Osteoblast (primary cell): Measurements from ENCODE around the gene CCDC154. TPM values are rescaled to one million over a fixed set of nuclear protein-coding genes. Genes with fewer than 3 reads are reported as not detected.

Source experiments
- DNase-seq: peaks from one replicate; pipeline ENCODE4 v3.0.0; 2011; ENCODE audit warnings: low spot score, mixed read lengths; ENCODE audit not compliant: insufficient read length; ENCODE audit errors: missing footprints
- H2AFZ ChIP-seq: 2 replicates; pipeline ENCODE4 v1.6.0; 2011; ENCODE audit warnings: mild to moderate bottlenecking, low read length
- H3K27ac ChIP-seq: 2 replicates; pipeline ENCODE4 v1.5.1; 2011; ENCODE audit warnings: mild to moderate bottlenecking, low read depth, low read length, moderate library complexity
- H3K27me3 ChIP-seq: 2 replicates; pipeline ENCODE4 v1.6.0; 2012; ENCODE audit warnings: mild to moderate bottlenecking, control low read depth, inconsistent platforms, low read length, moderate library complexity; ENCODE audit not compliant: insufficient read depth
- H3K36me3 ChIP-seq: 2 replicates; pipeline ENCODE4 v1.5.1; 2011; ENCODE audit warnings: mild to moderate bottlenecking, low read length, control low read depth, moderate library complexity; ENCODE audit not compliant: insufficient read depth
- H3K4me1 ChIP-seq: 2 replicates; pipeline ENCODE4 v1.5.1; 2011; ENCODE audit warnings: mild to moderate bottlenecking, low read length, control low read depth, moderate library complexity; ENCODE audit not compliant: insufficient read depth
- H3K4me2 ChIP-seq: 2 replicates; pipeline ENCODE4 v1.6.0; 2011; ENCODE audit warnings: mild to moderate bottlenecking, low read length; ENCODE audit not compliant: insufficient read depth
- H3K4me3 ChIP-seq: fragments of 200-600 bp; sonication (generic); 3 replicates; pipeline ENCODE4 v1.5.1; 2012; ENCODE audit warnings: mild to moderate bottlenecking, low read length, inconsistent platforms; ENCODE audit not compliant: insufficient read depth
- H3K79me2 ChIP-seq: 2 replicates; pipeline ENCODE4 v1.6.0; 2012; ENCODE audit warnings: mild to moderate bottlenecking, low read length, control low read depth, inconsistent platforms; ENCODE audit not compliant: insufficient read depth
- H3K9me3 ChIP-seq: 2 replicates; pipeline ENCODE4 v1.5.1; 2011; ENCODE audit warnings: low read depth, low read length, control low read depth
- H4K20me1 ChIP-seq: 2 replicates; pipeline ENCODE4 v1.6.0; 2012; ENCODE audit warnings: mild to moderate bottlenecking, low read length, control low read depth; ENCODE audit not compliant: insufficient read depth
- CTCF ChIP-seq: IDR thresholded peaks from 2 replicates; pipeline ENCODE4 v1.5.1; 2011; ENCODE audit warnings: mild to moderate bottlenecking, low read depth, low read length, moderate library complexity; ENCODE audit errors: extremely low read depth
- total RNA-seq: library from RNA; depleted of rRNA; stranded (reverse); fragments of >200 nt; gene quantifications from 2 replicates; pipeline ENCODE4 v1.2.3, GENCODE V29; 2012

The CCDC154 gene
- total RNA-seq, 1 donor: 0.36 TPM

DNA sequence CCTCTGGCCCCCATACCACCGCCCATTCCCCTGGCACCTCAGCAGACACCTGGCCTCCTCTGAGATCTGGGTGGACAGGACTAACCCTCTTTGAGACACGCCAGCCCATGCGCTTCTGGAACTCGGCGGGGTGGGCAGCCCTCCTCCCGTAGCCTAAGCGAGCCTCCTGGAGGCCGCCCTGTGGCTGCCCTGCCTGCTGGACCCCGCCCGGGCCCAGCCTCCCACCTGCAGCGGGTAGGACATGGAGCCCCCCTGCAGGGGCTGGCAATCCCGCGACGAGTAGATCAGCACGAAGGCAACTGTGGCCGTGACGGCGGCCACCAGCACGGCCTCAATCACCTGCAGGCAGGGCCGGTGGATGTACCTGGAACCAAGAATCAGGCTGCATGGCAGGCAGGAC is 8.2 kb upstream of the CCDC154 start:
- Histone ChIP-seq H3K4me2 (no peak overlapping the region), H3K9me3 (no peaks in the 10 kb centered on the region), H3K27me3 (no peaks in the 10 kb centered on the region), H4K20me1 (no peaks in the 10 kb centered on the region), H3K79me2 (peaks cover under 1% of the 10 kb centered on the region), H2AFZ (no peak overlapping the region), H3K4me3 (no peak overlapping the region), H3K36me3 (peaks cover 14% of the 10 kb centered on the region), H3K4me1 (no peaks in the 10 kb centered on the region), H3K27ac (no peak overlapping the region)
- TF ChIP-seq CTCF: no peak
- no peak for DNase-seq

- Histone ChIP-seq H3K9me3 (no peaks in the 10 kb centered on the region), H3K27ac (no peak overlapping the region), H4K20me1 (no peaks in the 10 kb centered on the region), H3K4me2 (no peak overlapping the region), H3K4me3 (no peak overlapping the region), H3K36me3 (peaks cover 14% of the 10 kb centered on the region), H3K79me2 (no peaks in the 10 kb centered on the region), H3K27me3 (no peaks in the 10 kb centered on the region), H2AFZ (no peak overlapping the region), H3K4me1 (no peaks in the 10 kb centered on the region)
- TF ChIP-seq CTCF: no peak
- no peak for DNase-seq
Measured at GRCh38 chr16:1451702-1452392, 7.5 kb upstream of the CCDC154 start.

GRCh38 chr16:1450841-1451240 is 6.5 kb upstream of the CCDC154 start:
- Histone ChIP-seq H3K4me2 (no peak overlapping the region), H3K4me3 (no peak overlapping the region), H3K27me3 (no peaks in the 10 kb centered on the region), H3K79me2 (no peaks in the 10 kb centered on the region), H3K9me3 (no peaks in the 10 kb centered on the region), H4K20me1 (no peaks in the 10 kb centered on the region), H3K36me3 (peaks cover 14% of the 10 kb centered on the region), H2AFZ (no peak overlapping the region), H3K4me1 (no peaks in the 10 kb centered on the region), H3K27ac (no peak overlapping the region)
- TF ChIP-seq CTCF: no peak
- no peak for DNase-seq

- no peak overlapping the region for H3K4me2 ChIP-seq
- no peak overlapping the region for H3K4me3 ChIP-seq
- no peaks in the 10 kb centered on the region for H3K9me3 ChIP-seq
- no peak overlapping the region for H3K27ac ChIP-seq
- no peaks in the 10 kb centered on the region for H4K20me1 ChIP-seq
- DNase-seq: no peak
- H3K36me3 ChIP-seq: peaks cover 14% of the 10 kb centered on the region
- no peaks in the 10 kb centered on the region for H3K27me3 ChIP-seq
- no peak for TF ChIP-seq CTCF
- H3K4me1 ChIP-seq: no peaks in the 10 kb centered on the region
- no peaks in the 10 kb centered on the region for H3K79me2 ChIP-seq
- no peak overlapping the region for H2AFZ ChIP-seq
Measured at GRCh38 chr16:1450218-1450617, 5.9 kb upstream of the CCDC154 start.
